Measurements from ENCODE around the gene PNMA8A. TPM values are rescaled to one million over a fixed set of nuclear protein-coding genes. Genes with fewer than 3 reads are reported as not detected.
A peak's percentile ranks its signal among the peaks of the same experiment; 100 is the strongest.

Gene PNMA8A
- total RNA-seq, 1 experiment from 2014 or later, result not detected

- TF ChIP-seq, protein P1, sequence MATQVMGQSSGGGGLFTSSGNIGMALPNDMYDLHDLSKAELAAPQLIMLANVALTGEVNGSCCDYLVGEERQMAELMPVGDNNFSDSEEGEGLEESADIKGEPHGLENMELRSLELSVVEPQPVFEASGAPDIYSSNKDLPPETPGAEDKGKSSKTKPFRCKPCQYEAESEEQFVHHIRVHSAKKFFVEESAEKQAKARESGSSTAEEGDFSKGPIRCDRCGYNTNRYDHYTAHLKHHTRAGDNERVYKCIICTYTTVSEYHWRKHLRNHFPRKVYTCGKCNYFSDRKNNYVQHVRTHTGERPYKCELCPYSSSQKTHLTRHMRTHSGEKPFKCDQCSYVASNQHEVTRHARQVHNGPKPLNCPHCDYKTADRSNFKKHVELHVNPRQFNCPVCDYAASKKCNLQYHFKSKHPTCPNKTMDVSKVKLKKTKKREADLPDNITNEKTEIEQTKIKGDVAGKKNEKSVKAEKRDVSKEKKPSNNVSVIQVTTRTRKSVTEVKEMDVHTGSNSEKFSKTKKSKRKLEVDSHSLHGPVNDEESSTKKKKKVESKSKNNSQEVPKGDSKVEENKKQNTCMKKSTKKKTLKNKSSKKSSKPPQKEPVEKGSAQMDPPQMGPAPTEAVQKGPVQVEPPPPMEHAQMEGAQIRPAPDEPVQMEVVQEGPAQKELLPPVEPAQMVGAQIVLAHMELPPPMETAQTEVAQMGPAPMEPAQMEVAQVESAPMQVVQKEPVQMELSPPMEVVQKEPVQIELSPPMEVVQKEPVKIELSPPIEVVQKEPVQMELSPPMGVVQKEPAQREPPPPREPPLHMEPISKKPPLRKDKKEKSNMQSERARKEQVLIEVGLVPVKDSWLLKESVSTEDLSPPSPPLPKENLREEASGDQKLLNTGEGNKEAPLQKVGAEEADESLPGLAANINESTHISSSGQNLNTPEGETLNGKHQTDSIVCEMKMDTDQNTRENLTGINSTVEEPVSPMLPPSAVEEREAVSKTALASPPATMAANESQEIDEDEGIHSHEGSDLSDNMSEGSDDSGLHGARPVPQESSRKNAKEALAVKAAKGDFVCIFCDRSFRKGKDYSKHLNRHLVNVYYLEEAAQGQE (IDR thresholded peaks at IDR 0.05; ENCODE audit: low read depth), result no peak
- TF ChIP-seq POLR2A (IDR thresholded peaks at IDR 0.05; ENCODE audit: borderline replicate concordance, extremely low read depth, insufficient read depth, insufficient read length), result no peak
- no peak for TF ChIP-seq ZFX (IDR thresholded peaks at IDR 0.05)
- TF ChIP-seq EZH2phosphoT487 (IDR thresholded peaks at IDR 0.05; ENCODE audit: borderline replicate concordance), result no peak
- TF ChIP-seq CEBPB (IDR thresholded peaks at IDR 0.05; ENCODE audit: low read depth), result no peak
- no peak for TF ChIP-seq CBX3 (IDR thresholded peaks at IDR 0.05; ENCODE audit: low read depth)
- TF ChIP-seq JUND (IDR thresholded peaks at IDR 0.05), result no peak
- no peak for TF ChIP-seq SP1 (IDR thresholded peaks at IDR 0.05; ENCODE audit: low read depth)
- no peak for TF ChIP-seq EZH2 (IDR thresholded peaks at IDR 0.05)
These were observed 25.3 kb downstream of the PNMA8A start (continued) for GRCh38 chr19:46446021-46446420.

DNA sequence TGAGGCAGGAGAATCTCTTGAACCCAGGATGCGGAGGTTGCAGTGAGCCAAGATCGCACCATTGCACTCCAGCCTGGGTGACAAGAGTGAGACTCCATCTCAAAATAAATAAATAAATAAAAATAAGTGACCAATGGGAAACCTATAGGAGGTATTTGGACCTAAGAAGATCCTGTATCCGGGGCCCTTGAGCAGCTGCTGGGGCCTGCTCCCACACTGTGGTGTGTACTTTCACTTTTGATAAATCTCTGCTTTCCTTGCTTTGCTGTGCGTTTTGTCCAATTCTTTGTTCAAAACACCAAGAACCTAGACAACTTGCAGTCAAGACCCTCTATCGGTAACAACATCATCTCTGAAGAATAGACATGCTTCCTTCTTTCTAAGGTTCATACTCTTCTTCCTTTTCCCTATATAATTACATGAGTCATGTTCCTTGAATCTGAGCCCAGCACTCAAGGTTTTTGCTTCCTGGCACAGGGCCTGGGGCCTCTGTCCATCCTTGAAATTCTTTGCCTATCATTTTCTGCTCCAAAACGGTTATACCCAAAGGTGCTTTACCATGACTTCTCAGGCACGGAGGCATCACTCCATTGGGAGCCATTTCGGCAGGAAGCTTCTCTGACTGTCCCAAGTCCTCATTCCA, 28.4 kb downstream of the PNMA8A start:
- ChIA-PET POLR2A (no interaction called here), RAD21 (ENCODE audit: low non-redundant PET in 1 of 2, low total read pairs in 2 of 2, uncharacterized antibody in 2 of 2, unreplicated experiment in 2 of 2) (no interaction called here), CTCF (no interaction called here)
- Histone ChIP-seq H3K27me3 (ENCODE audit: insufficient read depth, low read length) (no peaks in the 10 kb centered on the region), H3K9ac (ENCODE audit: low read length) (no peak overlapping the region), H3K36me3 (ENCODE audit: control insufficient read depth in 1 of 2, insufficient read depth in 2 of 2, low read length in 2 of 2) (no peaks in the 10 kb centered on the region), H3K9me2 (ENCODE audit: insufficient read depth) (no peaks in the 10 kb centered on the region), H3K79me2 (ENCODE audit: insufficient read depth, low read length) (no peaks in the 10 kb centered on the region), H2AFZ (ENCODE audit: low read depth, low read length, poor library complexity, severe bottlenecking) (peak overlapping the region; percentile 67), H3K4me3 (replicated peaks in 1 of 2; ENCODE audit: low read depth in 1 of 2, low read length in 2 of 2) (no peak overlapping the region), H4K20me1 (ENCODE audit: insufficient read depth) (no peaks in the 10 kb centered on the region), H3K4me1 (ENCODE audit: control insufficient read depth in 1 of 2, insufficient read depth in 2 of 2, low read length in 2 of 2) (peaks cover 3 to 6% of the 10 kb centered on the region in 2 experiments; a peak in 3 of 4 replicates), H3K9me3 (ENCODE audit: control insufficient read depth in 1 of 2, insufficient read depth in 1 of 2, low read depth in 1 of 2, low read length in 2 of 2) (no peaks in the 10 kb centered on the region), H3K27ac (ENCODE audit: low read depth, low read length) (no peak overlapping the region), H3K4me2 (ENCODE audit: low read length) (peak overlapping the region; percentile 69)
- intact Hi-C loops (cut with micrococcal nuclease), result no loop called here
- no TSS peak for BruUV-seq (replicated peaks)
- DNase-seq (ENCODE audit: low read depth, low spot score) (no peak), ATAC-seq (peak; percentile 52)
- no peak for TF ChIP-seq CEBPB (IDR thresholded peaks at IDR 0.05; ENCODE audit: low read depth)
- no peak for TF ChIP-seq MAX (IDR thresholded peaks at IDR 0.05)
- TF ChIP-seq SIN3A (IDR thresholded peaks at IDR 0.05; ENCODE audit: low read depth), result no peak
- TF ChIP-seq, protein P2, sequence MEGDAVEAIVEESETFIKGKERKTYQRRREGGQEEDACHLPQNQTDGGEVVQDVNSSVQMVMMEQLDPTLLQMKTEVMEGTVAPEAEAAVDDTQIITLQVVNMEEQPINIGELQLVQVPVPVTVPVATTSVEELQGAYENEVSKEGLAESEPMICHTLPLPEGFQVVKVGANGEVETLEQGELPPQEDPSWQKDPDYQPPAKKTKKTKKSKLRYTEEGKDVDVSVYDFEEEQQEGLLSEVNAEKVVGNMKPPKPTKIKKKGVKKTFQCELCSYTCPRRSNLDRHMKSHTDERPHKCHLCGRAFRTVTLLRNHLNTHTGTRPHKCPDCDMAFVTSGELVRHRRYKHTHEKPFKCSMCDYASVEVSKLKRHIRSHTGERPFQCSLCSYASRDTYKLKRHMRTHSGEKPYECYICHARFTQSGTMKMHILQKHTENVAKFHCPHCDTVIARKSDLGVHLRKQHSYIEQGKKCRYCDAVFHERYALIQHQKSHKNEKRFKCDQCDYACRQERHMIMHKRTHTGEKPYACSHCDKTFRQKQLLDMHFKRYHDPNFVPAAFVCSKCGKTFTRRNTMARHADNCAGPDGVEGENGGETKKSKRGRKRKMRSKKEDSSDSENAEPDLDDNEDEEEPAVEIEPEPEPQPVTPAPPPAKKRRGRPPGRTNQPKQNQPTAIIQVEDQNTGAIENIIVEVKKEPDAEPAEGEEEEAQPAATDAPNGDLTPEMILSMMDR (IDR thresholded peaks at IDR 0.05 in 2 of 3, conservative IDR thresholded peaks at IDR 0.05 in 1 of 3; ENCODE audit: borderline replicate concordance in 1 of 3, insufficient read depth in 1 of 3, low read depth in 2 of 3, low read length in 2 of 3), result no peak
- no peak for TF ChIP-seq SRF (IDR thresholded peaks at IDR 0.05; ENCODE audit: low read depth)
- peak; percentile 28; the same call in 1 of the 2 replicates for TF ChIP-seq JUND (IDR thresholded peaks at IDR 0.05)
- TF ChIP-seq ATF3 (IDR thresholded peaks at IDR 0.05), result no peak
- 0 out of 2 replicates have a peak, but pooled peaks have one; percentile 28 for TF ChIP-seq CBX3 (IDR thresholded peaks at IDR 0.05; ENCODE audit: low read depth)
- TF ChIP-seq, protein P1 (IDR thresholded peaks at IDR 0.05; ENCODE audit: low read depth), result no peak
- no peak for TF ChIP-seq POLR2AphosphoS5 (IDR thresholded peaks at IDR 0.05; ENCODE audit: low read depth, low read length)
- TF ChIP-seq ZNF274 (IDR thresholded peaks at IDR 0.05; ENCODE audit: low read depth, low read length), result no peak
